WTC11 (cell line): Measurements from ENCODE around the gene ELOVL2. TPM values are rescaled to one million over a fixed set of nuclear protein-coding genes. Genes with fewer than 3 reads are reported as not detected.

ENCODE experiments used
- ATAC-seq: fragments of 200-7000 bp; cut with Tn5 transposase; 2 replicates; pipeline ENCODE4 v1.10.0; 2021; ENCODE audit warnings: mild to moderate bottlenecking, moderate library complexity
- CTCF ChIA-PET: fragments of 300-600 bp; sonication (Branson Sonifier 250); formaldehyde crosslinking; loops from one replicate; lab custom pipeline; 2021; ENCODE audit warnings: antibody characterized with exemption; lab: Charles Lee
- POLR2A ChIA-PET: fragments of 350-600 bp; sonication (Branson Sonifier 250); formaldehyde crosslinking; loops from one replicate; lab custom pipeline; 2021; ENCODE audit warnings: antibody characterized with exemption; lab: Charles Lee
- DNase-seq: peaks from one replicate; pipeline ENCODE4 v3.0.0; 2021; ENCODE audit warnings: low spot score
- H3K27ac Mint-ChIP-seq: 2 replicates; pipeline ENCODE4 v1.8.0; 2021; ENCODE audit warnings: mixed read lengths
- H3K27me3 Mint-ChIP-seq: 2 replicates; pipeline ENCODE4 v1.8.0; 2021; ENCODE audit warnings: low read depth, mild to moderate bottlenecking, moderate library complexity, mixed read lengths
- H3K36me3 Mint-ChIP-seq: 2 replicates; pipeline ENCODE4 v1.8.0; 2021; ENCODE audit warnings: mixed read lengths
- H3K4me1 Mint-ChIP-seq: 2 replicates; pipeline ENCODE4 v1.8.0; 2022; ENCODE audit warnings: mixed read lengths
- H3K4me3 Mint-ChIP-seq: 2 replicates; pipeline ENCODE4 v1.8.0; 2021; ENCODE audit warnings: mild to moderate bottlenecking, moderate library complexity, mixed read lengths
- H3K9me3 Mint-ChIP-seq: 2 replicates; pipeline ENCODE4 v1.8.0; 2021; ENCODE audit warnings: mixed read lengths
- ARID4B ChIP-seq: sonication (generic); formaldehyde crosslinking; IDR thresholded peaks from 2 replicates; pipeline ENCODE4 v1.8.0; 2023; ENCODE audit warnings: missing genetic modification reagents, mild to moderate bottlenecking, borderline replicate concordance
- ATF3 ChIP-seq: sonication (generic); formaldehyde crosslinking; conservative IDR thresholded peaks from 2 replicates; pipeline ENCODE4 v1.8.1; 2022; ENCODE audit warnings: mild to moderate bottlenecking, missing genetic modification reagents
- ATF6 ChIP-seq: sonication (generic); formaldehyde crosslinking; IDR thresholded peaks from 2 replicates; pipeline ENCODE4 v1.8.1; 2023; ENCODE audit warnings: mild to moderate bottlenecking, missing genetic modification reagents
- CTCF ChIP-seq: fragments of 200-600 bp; IDR thresholded peaks from 2 replicates; pipeline ENCODE4 v1.8.0; 2022; ENCODE audit warnings: antibody characterized with exemption
- NFYB ChIP-seq: sonication (generic); formaldehyde crosslinking; conservative IDR thresholded peaks from 2 replicates; pipeline ENCODE4 v1.8.0; 2022; ENCODE audit warnings: low read depth, missing genetic modification reagents
- RORB ChIP-seq: fragments of 250-450 bp; sonication (Bioruptor Pico); IDR thresholded peaks from 2 replicates; pipeline ENCODE4 v1.9.0; 2021; ENCODE audit warnings: mild to moderate bottlenecking
- SOX15 ChIP-seq: fragments of 250-450 bp; sonication (Bioruptor Pico); IDR thresholded peaks from 2 replicates; pipeline ENCODE4 v1.9.0; 2021; ENCODE audit warnings: mild to moderate bottlenecking
- TP53 ChIP-seq: sonication (generic); formaldehyde crosslinking; IDR thresholded peaks from 2 replicates; pipeline ENCODE4 v1.8.1; 2023; ENCODE audit warnings: mild to moderate bottlenecking, missing genetic modification reagents
- ZNF263 ChIP-seq: sonication (generic); formaldehyde crosslinking; IDR thresholded peaks from 2 replicates; pipeline ENCODE4 v1.8.1; 2022; ENCODE audit warnings: low read depth, mild to moderate bottlenecking, moderate library complexity, missing genetic modification reagents
- ZNF396 ChIP-seq: fragments of 250-450 bp; sonication (Bioruptor Pico); IDR thresholded peaks from 2 replicates; pipeline ENCODE4 v1.8.0; 2021; ENCODE audit warnings: mild to moderate bottlenecking, moderate library complexity, borderline replicate concordance
- ZNF512 ChIP-seq: sonication (generic); formaldehyde crosslinking; IDR thresholded peaks from 2 replicates; pipeline ENCODE4 v1.8.1; 2022; ENCODE audit warnings: missing genetic modification reagents, borderline replicate concordance
- total RNA-seq: library from RNA; stranded (reverse); gene quantifications from 3 replicates; pipeline ENCODE4 v1.2.3, GENCODE V29; 2021

ELOVL2 gene
- total RNA-seq, 1 experiment from 2014 or later = 2.0 TPM

- H3K4me3 Mint-ChIP-seq = no peak overlapping the region
- CTCF ChIA-PET = interaction anchor here (1.1 to 4.3 kb wide), 4 partner anchors 30 to 88 kb away, joined by 4 to 23 read pairs (median 6); no protein-coding TSS in a partner anchor
These were observed 5.1 kb downstream of the ELOVL2 start for GRCh38 chr6:11039040-11039439.

GRCh38 chr6:11036977-11037430, 7.1 kb downstream of the ELOVL2 start:
- CTCF ChIA-PET = interaction anchor here (0.6 to 4.3 kb wide), 3 partner anchors 14 to 651 kb away, joined by 3 to 23 read pairs (median 3); no protein-coding TSS in a partner anchor
- Mint-ChIP-seq H3K4me1 (peaks cover 17% of the 10 kb centered on the region), H3K27ac (no peak overlapping the region), H3K27me3 (peaks cover 20% of the 10 kb centered on the region), H3K36me3 (no peaks in the 10 kb centered on the region), H3K9me3 (no peaks in the 10 kb centered on the region), H3K4me3 (no peak overlapping the region)
- no peak for DNase-seq
- POLR2A ChIA-PET = no interaction called here
- ATAC-seq = no peak
- TF ChIP-seq SOX15 = no peak
- no peak for TF ChIP-seq ZNF263 (CRISPR knock-in tag)
- no peak for TF ChIP-seq ZNF396
- TF ChIP-seq ATF6 = no peak
- no peak for TF ChIP-seq NFYB (CRISPR knock-in tag)
- no peak for TF ChIP-seq RORB (CRISPR knock-in tag)
- TF ChIP-seq TP53 (CRISPR knock-in tag) = no peak

More at GRCh38 chr6:11039040-11039439, 5.1 kb downstream of the ELOVL2 start:
- no peak for DNase-seq
- TF ChIP-seq ATF3 (CRISPR knock-in tag) (no peak), ARID4B (CRISPR knock-in tag) (no peak), ZNF512 (CRISPR knock-in tag) (no peak), CTCF (no peak)
- TF ChIP-seq, all 79 proteins: peak for 0
- Mint-ChIP-seq H3K9me3 (no peaks in the 10 kb centered on the region), H3K4me1 (peaks cover 23% of the 10 kb centered on the region), H3K27me3 (peaks cover 36% of the 10 kb centered on the region), H3K36me3 (no peaks in the 10 kb centered on the region), H3K27ac (no peak overlapping the region)
- POLR2A ChIA-PET = no interaction called here
- no peak for ATAC-seq
